MCF 10A (cell line): ENCODE results near the gene FXYD2. TPM values are rescaled to one million over a fixed set of nuclear protein-coding genes. Genes with fewer than 3 reads are reported as not detected.

Experiments
- BruUV-seq: library from RNA; stranded (reverse); fragments of 400-500 nt; replicated peaks from 2 replicates; lab custom pipeline; 2021; lab: Mats Ljungman, UMichigan
- CTCF ChIA-PET: fragments of 300-600 bp; sonication (Branson Sonifier 250); formaldehyde crosslinking; extraction: SDS; loops from one replicate; lab custom pipeline; 2021; ENCODE audit warnings: antibody characterized with exemption, inconsistent platforms; lab: Yijun Ruan, JAX
- POLR2A ChIA-PET: fragments of 300-600, 350-650 bp; sonication (Branson Sonifier 250); formaldehyde crosslinking; extraction: SDS; loops from one replicate; lab custom pipeline; 2020; ENCODE audit warnings: antibody characterized with exemption, inconsistent platforms; lab: Yijun Ruan, JAX
- DNase-seq: peaks from one replicate; pipeline ENCODE4 v3.0.0-alpha.2; 2018; ENCODE audit not compliant: unreplicated experiment
- H3K27ac Mint-ChIP-seq: one replicate; pipeline ENCODE4 v1.8.0; 2022; ENCODE audit warnings: mild to moderate bottlenecking, low read depth, mixed read lengths; ENCODE audit not compliant: unreplicated experiment
- H3K27me3 Mint-ChIP-seq: one replicate; pipeline ENCODE4 v1.8.0; 2022; ENCODE audit warnings: mixed read lengths; ENCODE audit not compliant: insufficient read depth, unreplicated experiment
- H3K36me3 Mint-ChIP-seq: one replicate; pipeline ENCODE4 v1.8.0; 2022; ENCODE audit warnings: mild to moderate bottlenecking, moderate library complexity, mixed read lengths; ENCODE audit not compliant: insufficient read depth, unreplicated experiment
- H3K4me1 Mint-ChIP-seq: one replicate; pipeline ENCODE4 v1.8.0; 2022; ENCODE audit warnings: mixed read lengths; ENCODE audit not compliant: insufficient read depth, unreplicated experiment
- H3K4me3 Mint-ChIP-seq: one replicate; pipeline ENCODE4 v1.8.0; 2022; ENCODE audit warnings: mild to moderate bottlenecking, moderate library complexity, mixed read lengths; ENCODE audit not compliant: unreplicated experiment
- H3K9me3 Mint-ChIP-seq: one replicate; pipeline ENCODE4 v1.8.0; 2022; ENCODE audit warnings: mixed read lengths; ENCODE audit not compliant: unreplicated experiment
- intact Hi-C: fragments of 100-400 bp; cut with micrococcal nuclease; formaldehyde crosslinking; loops from 2 replicates; pipeline ENCODE4 v1.14.1; 2022
- total RNA-seq: library from RNA; stranded (reverse); gene quantifications from 2 replicates; pipeline ENCODE4 v1.2.3, GENCODE V29; 2022
- TF ChIP-seq, protein P1 (sequence below): fragments of 200-600 bp; IDR thresholded peaks from one replicate; pipeline ENCODE4 v1.8.0; 2022; ENCODE audit warnings: antibody characterized with exemption, mild to moderate bottlenecking; ENCODE audit not compliant: unreplicated experiment

FXYD2 gene
- total RNA-seq, 1 experiment from 2014 or later = not detected

GRCh38 chr11:117820071-117820470 lies 4.5 kb downstream of the FXYD2 start:
- no peaks in the 10 kb centered on the region for H3K36me3 Mint-ChIP-seq

DNA sequence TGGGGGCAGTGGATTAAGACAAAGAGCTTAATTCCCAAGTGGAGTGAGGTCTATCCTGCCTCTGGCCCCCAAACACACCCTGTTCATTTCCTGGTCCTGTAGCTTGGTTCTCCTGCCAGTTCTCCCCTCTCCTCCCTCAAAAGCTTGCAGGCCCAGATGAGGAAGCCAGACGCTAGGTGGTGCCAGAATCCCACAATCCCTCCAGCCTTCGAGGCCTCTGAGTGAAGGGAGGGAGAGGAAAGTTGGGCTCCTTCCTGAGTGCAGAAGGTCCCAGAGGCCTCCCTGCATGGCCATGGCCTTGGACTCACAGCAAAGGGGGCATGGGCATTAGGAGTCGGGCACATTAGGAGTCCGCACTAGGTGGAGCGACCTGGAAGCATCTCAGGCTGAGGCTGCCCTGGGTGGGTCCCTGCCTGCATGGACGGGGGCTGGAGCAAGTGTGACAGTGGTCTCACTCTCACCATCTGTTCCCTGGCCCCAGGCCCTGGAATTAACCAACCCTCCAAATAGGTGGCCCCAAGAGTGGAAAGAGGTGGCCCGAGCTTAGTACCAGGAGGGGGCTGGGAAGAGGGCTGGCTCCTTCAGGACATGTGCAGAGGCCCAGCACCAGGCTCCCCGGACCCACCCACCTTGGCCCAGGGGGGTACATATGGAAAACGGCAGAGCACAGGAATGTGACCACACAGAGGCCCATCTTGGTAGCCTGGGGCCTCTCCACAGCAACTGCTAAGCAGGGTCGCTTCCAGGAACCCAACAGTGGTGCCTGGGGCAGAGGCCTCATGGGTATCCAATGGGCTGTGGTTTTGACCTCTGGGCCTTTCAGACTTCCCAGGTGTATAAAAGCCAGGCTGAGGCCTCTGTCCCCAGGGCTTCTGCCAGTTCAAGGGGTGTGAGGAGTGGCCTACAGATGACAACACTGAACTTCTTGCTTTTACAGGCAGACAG lies 5.2 kb downstream of the FXYD2 start:
- no peaks in the 10 kb centered on the region for H3K9me3 Mint-ChIP-seq
- intact Hi-C loops = loop anchor here (1.0 to 10.0 kb wide), 3 partner anchors 128 to 585 kb away; partner anchors contain the start of genes PCSK7 and RNF214
- no peak overlapping the region for H3K4me3 Mint-ChIP-seq
- TF ChIP-seq, protein P1, sequence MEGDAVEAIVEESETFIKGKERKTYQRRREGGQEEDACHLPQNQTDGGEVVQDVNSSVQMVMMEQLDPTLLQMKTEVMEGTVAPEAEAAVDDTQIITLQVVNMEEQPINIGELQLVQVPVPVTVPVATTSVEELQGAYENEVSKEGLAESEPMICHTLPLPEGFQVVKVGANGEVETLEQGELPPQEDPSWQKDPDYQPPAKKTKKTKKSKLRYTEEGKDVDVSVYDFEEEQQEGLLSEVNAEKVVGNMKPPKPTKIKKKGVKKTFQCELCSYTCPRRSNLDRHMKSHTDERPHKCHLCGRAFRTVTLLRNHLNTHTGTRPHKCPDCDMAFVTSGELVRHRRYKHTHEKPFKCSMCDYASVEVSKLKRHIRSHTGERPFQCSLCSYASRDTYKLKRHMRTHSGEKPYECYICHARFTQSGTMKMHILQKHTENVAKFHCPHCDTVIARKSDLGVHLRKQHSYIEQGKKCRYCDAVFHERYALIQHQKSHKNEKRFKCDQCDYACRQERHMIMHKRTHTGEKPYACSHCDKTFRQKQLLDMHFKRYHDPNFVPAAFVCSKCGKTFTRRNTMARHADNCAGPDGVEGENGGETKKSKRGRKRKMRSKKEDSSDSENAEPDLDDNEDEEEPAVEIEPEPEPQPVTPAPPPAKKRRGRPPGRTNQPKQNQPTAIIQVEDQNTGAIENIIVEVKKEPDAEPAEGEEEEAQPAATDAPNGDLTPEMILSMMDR = peak; percentile 73
- no TSS peak for BruUV-seq
- DNase-seq = peak; percentile 78
- H3K4me1 Mint-ChIP-seq = peaks cover 14% of the 10 kb centered on the region
- H3K27me3 Mint-ChIP-seq = no peaks in the 10 kb centered on the region
- no peaks in the 10 kb centered on the region for H3K36me3 Mint-ChIP-seq
- ChIA-PET CTCF (interaction anchor here (0.6 to 6.8 kb wide), 17 partner anchors 14 to 460 kb away, joined by 3 to 173 read pairs (median 4); no protein-coding TSS in a partner anchor), POLR2A (interaction anchor here (0.6 kb wide), 1 partner anchor 273 kb away, joined by 3 read pairs; no protein-coding TSS in a partner anchor)
- peak overlapping the region; percentile 49 for H3K27ac Mint-ChIP-seq

More at GRCh38 chr11:117820071-117820470, 4.5 kb downstream of the FXYD2 start:
- Mint-ChIP-seq H3K9me3 (no peaks in the 10 kb centered on the region), H3K27ac (peak overlapping the region; percentile 49), H3K4me1 (peaks cover 18% of the 10 kb centered on the region), H3K4me3 (no peak overlapping the region), H3K27me3 (no peaks in the 10 kb centered on the region)
- ChIA-PET POLR2A (no interaction called here), CTCF (interaction anchor here (0.6 to 6.8 kb wide), 7 partner anchors 14 to 460 kb away, joined by 3 to 173 read pairs (median 25); no protein-coding TSS in a partner anchor)
- TF ChIP-seq, protein P1 = no peak
- no peak for DNase-seq
- no TSS peak for BruUV-seq
- intact Hi-C loops = no loop called here

DNA sequence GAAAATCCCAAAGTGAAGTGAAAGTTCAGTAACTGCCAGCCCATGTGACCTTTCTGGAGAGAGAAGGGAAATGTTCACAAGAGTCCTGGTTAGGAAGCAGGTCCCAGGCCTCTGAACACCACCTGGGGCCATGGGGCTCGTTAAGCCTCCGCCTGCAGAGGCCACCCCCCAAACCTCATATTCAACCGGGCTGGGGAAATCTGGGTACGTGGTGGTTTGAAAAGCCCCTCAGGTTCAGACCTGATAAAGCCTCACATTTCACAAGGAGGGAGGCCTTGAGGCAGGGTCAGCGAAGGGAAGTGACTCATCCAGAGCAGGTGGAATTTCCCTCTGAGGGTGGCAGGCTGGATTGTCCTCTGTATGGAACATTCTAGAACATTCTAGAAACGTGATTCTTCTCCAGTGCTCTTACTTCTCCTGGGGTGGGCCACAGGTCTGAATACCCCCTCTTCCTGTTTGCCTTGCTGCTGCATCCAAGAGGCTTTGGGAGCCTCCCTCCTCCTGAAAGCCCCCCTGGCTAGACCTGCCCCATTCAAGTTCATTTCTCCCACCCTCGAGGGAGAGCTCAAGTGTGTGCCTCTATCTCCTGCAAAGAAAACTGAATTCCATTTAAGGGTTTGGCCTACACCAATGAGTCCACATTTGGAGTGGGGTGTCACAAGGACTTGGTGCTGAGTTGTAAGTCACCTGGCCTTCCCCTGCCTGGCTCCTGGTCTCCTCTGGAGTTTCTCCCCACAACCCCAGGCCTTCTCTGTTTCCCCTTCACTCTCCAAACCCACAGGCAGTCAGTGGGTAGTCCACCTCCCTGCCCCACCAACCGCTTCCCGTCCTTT lies 6.3 kb downstream of the FXYD2 start:
- Mint-ChIP-seq H3K36me3 (no peaks in the 10 kb centered on the region), H3K9me3 (no peaks in the 10 kb centered on the region), H3K27me3 (no peaks in the 10 kb centered on the region), H3K4me3 (no peak overlapping the region), H3K4me1 (peaks cover 11% of the 10 kb centered on the region), H3K27ac (peak overlapping the region; percentile 29)
- TF ChIP-seq, protein P1 = no peak
- ChIA-PET CTCF (interaction anchor here (0.6 to 6.8 kb wide), 27 partner anchors 9 to 537 kb away, joined by 3 to 173 read pairs (median 4); no protein-coding TSS in a partner anchor), POLR2A (interaction anchor here (0.6 to 1.1 kb wide), 2 partner anchors 392 to 1424 kb away, joined by 3 to 6 read pairs; no protein-coding TSS in a partner anchor)
- no TSS peak for BruUV-seq
- intact Hi-C loops = loop anchor here (10.0 kb wide), 1 partner anchor 583 kb away; the partner anchor contains the start of genes PCSK7 and RNF214
- peak; percentile 67 for DNase-seq
